Measurements from ENCODE around the gene CLOCK. TPM values are rescaled to one million over a fixed set of nuclear protein-coding genes. Genes with fewer than 3 reads are reported as not detected.

Gene CLOCK
- total RNA-seq, 4 donors from 2014 or later = 21.9 to 60.7 (median 34.2) TPM

GRCh38 chr4:55386840-55387239, 159.9 kb downstream of the CLOCK start:
- TF ChIP-seq POLR2A (IDR thresholded peaks at IDR 0.05) (no peak), CTCF (IDR thresholded peaks at IDR 0.05 in 4 of 5, conservative IDR thresholded peaks at IDR 0.05 in 1 of 5) (no peak)
- Histone ChIP-seq H3K9me3 (no peaks in the 10 kb centered on the region), H3K27ac (no peak overlapping the region), H3K27me3 (no peaks in the 10 kb centered on the region), H3K4me3 (no peak overlapping the region), H3K36me3 (no peaks in the 10 kb centered on the region), H3K4me1 (no peaks in the 10 kb centered on the region)
- intact Hi-C loops (cut with DNase I; ENCODE audit: low total_unique reads) (no loop called here), in situ Hi-C loops (cut with MboI; ENCODE audit: low sequenced_read_pairs in 4 of 4) (no loop called here)
- ATAC-seq (no peak), DNase-seq (no peak)

- DNase-seq (no peak), ATAC-seq (no peak)
- intact Hi-C loops (cut with DNase I; ENCODE audit: low total_unique reads) = no loop called here
- Histone ChIP-seq H3K4me1 (no peaks in the 10 kb centered on the region), H3K27me3 (no peaks in the 10 kb centered on the region), H3K27ac (no peak overlapping the region), H3K4me3 (no peak overlapping the region), H3K9me3 (no peaks in the 10 kb centered on the region), H3K36me3 (no peaks in the 10 kb centered on the region)
- in situ Hi-C loops (cut with MboI; ENCODE audit: low sequenced_read_pairs in 4 of 4) = no loop called here
- TF ChIP-seq CTCF (IDR thresholded peaks at IDR 0.05 in 4 of 5, conservative IDR thresholded peaks at IDR 0.05 in 1 of 5) = no peak
- TF ChIP-seq POLR2A (IDR thresholded peaks at IDR 0.05) = no peak
Measured at GRCh38 chr4:55386073-55386472, 160.6 kb downstream of the CLOCK start.

- Histone ChIP-seq H3K9me3 (no peaks in the 10 kb centered on the region), H3K4me3 (no peak overlapping the region), H3K27me3 (no peaks in the 10 kb centered on the region), H3K4me1 (no peaks in the 10 kb centered on the region), H3K27ac (no peak overlapping the region), H3K36me3 (no peaks in the 10 kb centered on the region)
- ATAC-seq (no peak), DNase-seq (no peak)
- in situ Hi-C loops (cut with MboI; ENCODE audit: low sequenced_read_pairs in 4 of 4) = no loop called here
- TF ChIP-seq POLR2A (IDR thresholded peaks at IDR 0.05) (no peak), CTCF (IDR thresholded peaks at IDR 0.05 in 4 of 5, conservative IDR thresholded peaks at IDR 0.05 in 1 of 5) (no peak)
- intact Hi-C loops (cut with DNase I; ENCODE audit: low total_unique reads) = no loop called here
Measured at GRCh38 chr4:55385201-55385649, 161.5 kb downstream of the CLOCK start.

GRCh38 chr4:55382488-55383003, 164.2 kb downstream of the CLOCK start:
- DNase-seq = no peak
- intact Hi-C loops (cut with DNase I; ENCODE audit: low total_unique reads) (no loop called here), in situ Hi-C loops (cut with MboI; ENCODE audit: low sequenced_read_pairs in 4 of 4) (no loop called here)
- ATAC-seq = no peak
- Histone ChIP-seq H3K9me3 (no peaks in the 10 kb centered on the region), H3K36me3 (no peaks in the 10 kb centered on the region), H3K27ac (no peak overlapping the region), H3K27me3 (no peaks in the 10 kb centered on the region), H3K4me1 (no peaks in the 10 kb centered on the region), H3K4me3 (no peak overlapping the region)
- TF ChIP-seq POLR2A (IDR thresholded peaks at IDR 0.05) (no peak), CTCF (IDR thresholded peaks at IDR 0.05 in 4 of 5, conservative IDR thresholded peaks at IDR 0.05 in 1 of 5) (no peak)

GRCh38 chr4:55381502-55381901, 165.2 kb downstream of the CLOCK start:
- in situ Hi-C loops (cut with MboI; ENCODE audit: low sequenced_read_pairs in 4 of 4) (no loop called here), intact Hi-C loops (cut with DNase I; ENCODE audit: low total_unique reads) (no loop called here)
- Histone ChIP-seq H3K9me3 (no peaks in the 10 kb centered on the region), H3K27ac (no peak overlapping the region), H3K27me3 (no peaks in the 10 kb centered on the region), H3K4me3 (no peak overlapping the region), H3K4me1 (no peaks in the 10 kb centered on the region), H3K36me3 (no peaks in the 10 kb centered on the region)
- ATAC-seq = no peak
- DNase-seq = no peak
- no peak for TF ChIP-seq CTCF (IDR thresholded peaks at IDR 0.05 in 4 of 5, conservative IDR thresholded peaks at IDR 0.05 in 1 of 5)
- no peak for TF ChIP-seq POLR2A (IDR thresholded peaks at IDR 0.05)
